ENCODE measurements around the gene TLN1.

The TLN1 gene

DNA sequence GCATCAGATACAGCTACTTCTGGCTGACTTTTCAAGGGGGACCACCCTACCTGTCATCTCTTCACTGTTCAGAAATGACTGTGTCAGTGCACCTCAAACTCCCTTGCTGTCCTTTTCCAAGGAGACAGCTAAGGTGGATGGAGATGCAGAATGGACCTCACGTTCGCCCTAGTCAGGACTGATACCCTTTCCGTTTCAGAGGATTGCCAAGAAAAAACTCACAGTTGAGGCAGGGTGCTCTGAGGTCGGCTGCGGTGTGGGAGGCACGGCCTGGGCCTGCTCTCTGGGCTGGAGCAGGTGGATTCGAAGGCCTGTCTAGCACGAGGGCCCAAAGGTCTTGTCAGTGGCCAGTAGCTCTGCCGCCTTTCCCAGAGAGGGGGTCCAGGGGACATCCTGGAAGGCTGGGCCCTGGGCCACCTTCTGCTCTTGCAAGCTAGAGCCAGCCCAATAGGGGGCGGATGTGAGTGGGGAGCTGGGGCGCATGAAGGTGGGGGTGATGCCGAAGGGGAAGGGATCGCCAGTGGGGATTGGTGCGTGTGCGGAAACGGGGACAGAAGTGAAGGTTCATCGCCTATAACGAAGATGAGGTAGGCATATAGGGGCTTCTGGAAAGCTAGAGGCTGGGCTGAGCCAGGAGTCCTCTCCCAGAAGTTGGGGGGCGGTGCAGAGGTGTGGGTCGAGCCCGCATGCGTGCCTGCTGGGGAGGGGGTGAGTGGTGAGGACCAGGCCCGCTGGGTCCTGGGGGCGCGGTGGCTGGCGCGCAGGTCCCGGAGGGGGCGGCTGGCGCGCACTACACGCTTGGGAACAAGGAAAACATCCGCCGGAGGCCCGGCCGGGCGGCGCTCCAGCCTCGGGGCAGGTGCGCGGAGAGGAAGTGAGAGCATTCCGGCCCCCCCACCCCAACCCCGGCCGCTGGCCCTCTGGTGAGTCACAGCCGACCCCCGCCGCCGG is 24.6 kb upstream of the TLN1 start:
- Histone ChIP-seq H3K9me3 (ENCODE audit: severe bottlenecking) (no peaks in the 10 kb centered on the region), H3K4me3 (ENCODE audit: severe bottlenecking) (peak overlapping the region; percentile 52), H3K27me3 (ENCODE audit: insufficient read depth, poor library complexity, severe bottlenecking) (no peaks in the 10 kb centered on the region), H3K36me3 (ENCODE audit: low read depth) (peaks cover 20% of the 10 kb centered on the region), H3K4me1 (ENCODE audit: insufficient read depth, poor library complexity, severe bottlenecking) (peaks cover 17% of the 10 kb centered on the region), H3K27ac (ENCODE audit: poor library complexity, severe bottlenecking) (peak overlapping the region; percentile 76)
- TF ChIP-seq, protein P1, sequence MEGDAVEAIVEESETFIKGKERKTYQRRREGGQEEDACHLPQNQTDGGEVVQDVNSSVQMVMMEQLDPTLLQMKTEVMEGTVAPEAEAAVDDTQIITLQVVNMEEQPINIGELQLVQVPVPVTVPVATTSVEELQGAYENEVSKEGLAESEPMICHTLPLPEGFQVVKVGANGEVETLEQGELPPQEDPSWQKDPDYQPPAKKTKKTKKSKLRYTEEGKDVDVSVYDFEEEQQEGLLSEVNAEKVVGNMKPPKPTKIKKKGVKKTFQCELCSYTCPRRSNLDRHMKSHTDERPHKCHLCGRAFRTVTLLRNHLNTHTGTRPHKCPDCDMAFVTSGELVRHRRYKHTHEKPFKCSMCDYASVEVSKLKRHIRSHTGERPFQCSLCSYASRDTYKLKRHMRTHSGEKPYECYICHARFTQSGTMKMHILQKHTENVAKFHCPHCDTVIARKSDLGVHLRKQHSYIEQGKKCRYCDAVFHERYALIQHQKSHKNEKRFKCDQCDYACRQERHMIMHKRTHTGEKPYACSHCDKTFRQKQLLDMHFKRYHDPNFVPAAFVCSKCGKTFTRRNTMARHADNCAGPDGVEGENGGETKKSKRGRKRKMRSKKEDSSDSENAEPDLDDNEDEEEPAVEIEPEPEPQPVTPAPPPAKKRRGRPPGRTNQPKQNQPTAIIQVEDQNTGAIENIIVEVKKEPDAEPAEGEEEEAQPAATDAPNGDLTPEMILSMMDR (IDR thresholded peaks at IDR 0.05; ENCODE audit: poor library complexity, severe bottlenecking), result peak; percentile 72
- peak; percentile 63 for ATAC-seq (ENCODE audit: low read depth)
- DNase-seq (ENCODE audit: low spot score), result no peak

DNA sequence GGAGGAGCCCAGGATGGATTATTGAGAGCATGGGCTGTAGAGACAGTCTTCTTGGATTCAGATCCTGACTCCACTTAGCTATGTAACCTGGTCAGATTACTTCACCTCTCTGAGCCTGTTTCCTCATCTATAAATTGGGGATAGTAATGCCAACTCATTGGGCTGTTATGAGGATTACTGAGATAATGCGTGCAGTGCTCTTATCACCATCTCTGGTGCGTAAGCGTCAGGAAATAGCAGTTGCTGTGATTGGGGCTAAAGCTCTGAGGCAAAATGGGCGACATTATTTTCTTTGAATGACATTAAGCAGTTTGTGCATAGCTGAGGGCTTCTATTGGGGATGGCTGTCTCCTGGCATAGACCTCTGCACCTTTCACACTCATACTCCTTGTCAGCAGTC is 23.1 kb upstream of the TLN1 start:
- H3K36me3 ChIP-seq (ENCODE audit: low read depth), result peaks cover 33% of the 10 kb centered on the region
- no peak overlapping the region for H3K27ac ChIP-seq (ENCODE audit: poor library complexity, severe bottlenecking)
- ATAC-seq (ENCODE audit: low read depth) (no peak), DNase-seq (ENCODE audit: low spot score) (no peak)
- TF ChIP-seq, protein P1 (IDR thresholded peaks at IDR 0.05; ENCODE audit: poor library complexity, severe bottlenecking), result no peak
- no peaks in the 10 kb centered on the region for H3K9me3 ChIP-seq (ENCODE audit: severe bottlenecking)
- peaks cover 12% of the 10 kb centered on the region for H3K4me1 ChIP-seq (ENCODE audit: insufficient read depth, poor library complexity, severe bottlenecking)
- H3K27me3 ChIP-seq (ENCODE audit: insufficient read depth, poor library complexity, severe bottlenecking), result no peaks in the 10 kb centered on the region
- no peak overlapping the region for H3K4me3 ChIP-seq (ENCODE audit: severe bottlenecking)

DNA sequence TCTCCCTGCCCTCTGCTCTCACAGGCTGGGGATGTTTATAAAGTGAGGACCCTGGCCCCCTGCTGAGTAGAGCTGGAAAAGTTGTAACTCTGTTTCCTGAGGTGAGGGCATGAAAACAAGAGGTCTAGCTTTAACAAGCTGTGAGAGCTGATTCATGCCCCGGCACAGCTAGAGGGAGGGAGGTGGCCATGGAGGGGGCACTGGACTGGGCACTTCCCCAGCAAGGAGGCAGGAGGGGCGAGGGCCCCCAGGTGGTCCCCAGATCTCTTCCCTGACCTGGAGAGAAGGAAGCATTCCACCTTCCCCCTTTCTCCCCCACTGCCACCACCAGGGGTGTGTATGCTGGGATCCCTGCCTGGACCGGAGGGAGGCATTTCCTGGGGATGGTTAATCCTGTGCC is 22.3 kb upstream of the TLN1 start, which contains the start of gene MSMP:
MSMP (minus strand) TSS at position 13 of the 400 bp plus-strand sequence. CDS start 147 bp downstream, outside the sequence.
- peaks cover 33% of the 10 kb centered on the region for H3K36me3 ChIP-seq (ENCODE audit: low read depth)
- H3K27me3 ChIP-seq (ENCODE audit: insufficient read depth, poor library complexity, severe bottlenecking), result no peaks in the 10 kb centered on the region
- TF ChIP-seq, protein P1 (IDR thresholded peaks at IDR 0.05; ENCODE audit: poor library complexity, severe bottlenecking), result no peak
- DNase-seq (ENCODE audit: low spot score) (no peak), ATAC-seq (ENCODE audit: low read depth) (no peak)
- peaks cover 12% of the 10 kb centered on the region for H3K4me1 ChIP-seq (ENCODE audit: insufficient read depth, poor library complexity, severe bottlenecking)
- H3K27ac ChIP-seq (ENCODE audit: poor library complexity, severe bottlenecking), result no peak within 1 kb of the TSS
- no peak within 1 kb of the TSS for H3K4me3 ChIP-seq (ENCODE audit: severe bottlenecking)
- no peaks in the 10 kb centered on the region for H3K9me3 ChIP-seq (ENCODE audit: severe bottlenecking)

DNA sequence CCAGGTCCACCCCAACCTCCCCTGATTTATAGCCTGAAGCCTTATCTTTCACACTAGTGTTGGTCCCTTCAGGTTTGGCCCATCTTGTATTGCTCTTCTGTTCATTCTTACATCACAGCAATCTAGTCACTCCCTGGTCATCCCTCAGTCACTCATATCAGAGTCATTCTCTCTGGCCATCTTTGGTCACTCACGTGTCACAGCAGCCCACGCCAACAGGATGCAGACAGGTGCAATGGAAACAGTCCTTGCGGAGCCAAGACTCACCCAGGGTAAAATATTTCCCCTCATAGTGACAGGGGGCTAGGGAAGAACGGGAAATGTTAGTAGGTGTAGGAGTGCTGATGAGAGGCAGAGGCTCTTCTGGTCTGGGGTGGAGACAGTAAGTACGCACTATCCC is 21.5 kb upstream of the TLN1 start:
- Histone ChIP-seq H3K9me3 (ENCODE audit: severe bottlenecking) (no peaks in the 10 kb centered on the region), H3K4me3 (ENCODE audit: severe bottlenecking) (no peak overlapping the region), H3K36me3 (ENCODE audit: low read depth) (peaks cover 33% of the 10 kb centered on the region), H3K27ac (ENCODE audit: poor library complexity, severe bottlenecking) (no peak overlapping the region), H3K4me1 (ENCODE audit: insufficient read depth, poor library complexity, severe bottlenecking) (peaks cover 7% of the 10 kb centered on the region), H3K27me3 (ENCODE audit: insufficient read depth, poor library complexity, severe bottlenecking) (no peaks in the 10 kb centered on the region)
- TF ChIP-seq, protein P1 (IDR thresholded peaks at IDR 0.05; ENCODE audit: poor library complexity, severe bottlenecking), result no peak
- DNase-seq (ENCODE audit: low spot score) (no peak), ATAC-seq (ENCODE audit: low read depth) (no peak)

DNA sequence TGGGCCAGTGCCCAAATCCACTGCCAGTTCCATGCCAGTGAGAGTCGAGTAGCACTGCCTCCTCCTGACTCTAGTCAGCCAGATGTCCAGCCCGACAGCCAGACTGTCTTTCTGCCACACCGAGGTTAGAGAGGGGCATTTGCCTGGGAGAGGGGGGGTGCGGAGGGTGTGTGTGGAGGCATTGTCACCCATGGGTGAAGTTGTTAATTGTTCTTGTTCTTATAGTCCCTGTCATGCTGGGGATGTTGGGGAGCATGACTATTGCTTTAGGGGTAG is 18.2 kb upstream of the TLN1 start:
- peak overlapping the region; percentile 98 for H3K4me3 ChIP-seq (ENCODE audit: severe bottlenecking)
- no peaks in the 10 kb centered on the region for H3K9me3 ChIP-seq (ENCODE audit: severe bottlenecking)
- TF ChIP-seq, protein P1 (IDR thresholded peaks at IDR 0.05; ENCODE audit: poor library complexity, severe bottlenecking), result no peak
- H3K4me1 ChIP-seq (ENCODE audit: insufficient read depth, poor library complexity, severe bottlenecking), result peaks cover 7% of the 10 kb centered on the region
- ATAC-seq (ENCODE audit: low read depth) (no peak), DNase-seq (ENCODE audit: low spot score) (no peak)
- H3K27me3 ChIP-seq (ENCODE audit: insufficient read depth, poor library complexity, severe bottlenecking), result no peaks in the 10 kb centered on the region
- H3K36me3 ChIP-seq (ENCODE audit: low read depth), result peaks cover 53% of the 10 kb centered on the region
- peak overlapping the region; percentile 77 for H3K27ac ChIP-seq (ENCODE audit: poor library complexity, severe bottlenecking)

Data from RWPE2 (cell line).